GM18858 (cell line): ENCODE data around the gene RAMACL.

ENCODE experiments used
- ATAC-seq: cut with Tn5 transposase; IDR thresholded peaks from one replicate; pipeline ENCODE4 v1.9.1; 2021; ENCODE audit not compliant: unreplicated experiment

The RAMACL gene

DNA sequence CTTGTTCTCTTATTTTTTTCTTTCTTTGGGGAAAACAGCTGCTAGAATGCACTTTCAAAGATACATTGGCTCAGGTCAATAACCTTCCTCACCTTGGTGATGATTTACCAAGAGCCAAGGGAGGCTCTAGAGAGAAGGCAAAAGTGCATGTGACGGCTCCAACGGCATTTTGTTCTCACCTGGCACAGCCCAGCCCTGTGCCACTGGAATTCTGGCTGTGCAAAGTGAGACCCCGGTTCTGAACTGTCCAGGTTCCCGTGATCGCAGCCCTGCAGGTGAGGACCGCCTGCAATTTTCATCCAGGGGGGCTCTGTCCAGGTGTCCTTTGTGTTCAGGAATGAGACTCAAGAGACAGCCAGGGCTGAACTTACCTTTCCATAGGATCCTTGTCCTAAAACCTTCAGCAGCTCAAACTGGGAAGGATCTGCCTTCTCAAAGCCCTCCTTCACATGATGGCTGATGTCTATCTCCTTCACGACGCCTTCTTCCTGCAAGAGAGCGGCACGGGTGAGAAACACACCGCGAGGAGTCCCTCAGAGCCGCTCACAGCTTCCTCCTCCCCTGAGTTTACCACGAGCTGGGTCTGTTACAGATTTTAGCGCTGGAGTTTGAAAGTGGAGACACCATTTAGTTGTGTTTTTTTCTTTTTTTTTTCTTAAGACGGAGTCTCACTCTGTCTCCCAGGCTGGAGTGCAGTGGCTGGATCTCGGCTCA lies 48.0 kb downstream of the RAMACL start:
- no peak for ATAC-seq

DNA sequence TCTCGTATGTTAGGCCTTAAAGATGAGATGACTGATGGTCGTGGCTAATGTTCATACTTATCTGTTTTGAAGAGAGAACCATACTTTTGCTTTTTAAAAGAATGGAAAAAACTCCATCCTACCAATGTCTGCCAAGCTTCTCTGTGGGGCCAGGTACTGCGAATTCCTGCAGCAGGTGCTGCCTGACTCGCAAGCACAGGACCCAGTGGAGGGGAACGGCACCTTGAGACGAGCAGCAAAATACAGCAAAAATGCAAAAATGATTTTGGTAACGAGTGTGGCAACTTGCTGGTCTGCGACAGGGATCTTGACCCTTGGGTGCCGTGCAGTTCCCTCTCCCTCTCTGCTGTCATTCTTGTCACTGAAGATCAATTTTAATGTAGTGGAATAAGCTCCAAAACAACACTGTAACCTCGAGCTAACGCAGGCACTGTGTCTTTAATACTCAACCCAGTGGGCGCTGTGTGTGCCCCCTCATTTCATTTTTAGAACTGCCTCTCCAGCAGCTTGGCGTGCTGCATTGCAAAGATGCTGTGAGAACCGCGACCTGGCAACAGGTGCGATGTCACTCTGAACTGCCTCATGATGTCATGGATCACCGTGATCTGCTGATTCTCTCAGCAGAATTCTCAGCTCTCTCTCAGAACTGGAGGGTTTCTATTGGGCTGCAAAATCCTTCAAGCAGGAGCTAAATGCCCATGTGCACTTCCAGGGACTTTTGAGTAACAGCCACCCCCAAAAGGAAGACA lies 51.6 kb downstream of the RAMACL start:
- ATAC-seq: no peak

DNA sequence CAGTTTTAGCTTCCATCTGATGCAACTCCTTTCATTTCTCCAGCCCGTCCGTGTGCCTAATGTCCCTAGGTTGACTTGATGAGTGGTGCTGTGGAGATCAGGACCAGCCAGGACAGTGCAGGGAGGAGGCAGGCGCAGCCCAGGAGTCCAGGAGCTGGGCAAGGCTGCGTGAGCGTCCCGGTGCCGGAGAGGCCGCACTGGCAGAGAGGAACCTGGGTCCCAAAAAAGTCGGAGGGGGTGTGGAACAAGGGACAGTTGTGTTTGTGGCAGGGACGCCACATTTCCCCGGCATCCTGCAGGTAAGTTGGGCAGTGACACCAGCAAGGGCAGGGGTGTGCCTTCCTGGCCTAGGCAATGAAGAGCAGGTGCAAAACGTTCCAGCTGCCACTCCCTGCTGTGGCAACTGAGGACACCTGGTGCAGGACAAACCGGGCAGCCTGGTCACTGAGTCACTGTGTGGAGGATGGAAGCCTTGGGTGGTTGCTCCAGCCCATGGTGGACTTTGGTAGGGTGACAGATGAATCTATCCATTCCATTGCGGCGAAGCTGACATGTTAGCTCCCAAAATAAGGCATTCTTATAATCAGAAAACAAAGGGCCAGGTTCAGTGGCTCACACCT lies 53.2 kb downstream of the RAMACL start:
- no peak for ATAC-seq
